Endothelial cell of umbilical vein (primary cell): ENCODE measurements around the gene OPCML. TPM values are rescaled to one million over a fixed set of nuclear protein-coding genes. Genes with fewer than 3 reads are reported as not detected.

ENCODE experiments used
- BruUV-seq: library from RNA; stranded (reverse); fragments of 400-500 nt; replicated peaks from 2 replicates; lab custom pipeline; 2021; lab: Mats Ljungman, UMichigan
- CTCF ChIA-PET: fragments of 300-600, 350-600 bp; sonication (Branson Sonifier 250); formaldehyde crosslinking; loops from one replicate; lab custom pipeline; 2021; ENCODE audit warnings: antibody characterized with exemption, inconsistent platforms; lab: Charles Lee
- POLR2A ChIA-PET: fragments of 300-600, 350-600 bp; sonication (Branson Sonifier 250); formaldehyde crosslinking; loops from one replicate; lab custom pipeline; 2021; ENCODE audit warnings: antibody characterized with exemption, inconsistent platforms; lab: Charles Lee
- DNase-seq: peaks from one replicate; pipeline ENCODE4 v3.0.0-alpha.2; 2011; ENCODE audit warnings: low read depth, low spot score
- FAIRE-seq: peaks from 2 replicates; lab custom pipeline; 2011; peaks lifted over from hg19 to GRCh38; lab: Jason Lieb, UNC
- H2AFZ ChIP-seq: 2 replicates; pipeline ENCODE4 v1.6.0; 2012; ENCODE audit warnings: low read depth, low read length, control low read depth, inconsistent platforms
- H3K27ac ChIP-seq: 2 replicates; pipeline ENCODE4 v1.5.1; 2011; ENCODE audit warnings: low read depth, mild to moderate bottlenecking, control low read depth, low read length, moderate library complexity; ENCODE audit not compliant: insufficient read depth
- H3K27me3 ChIP-seq, 2 experiments: 2 replicates each; pipeline versions ENCODE4 v1.6.0 to v1.6.1; 2011; ENCODE audit warnings: low read length in 2 of 2, mixed read lengths in 1 of 2; ENCODE audit not compliant: control insufficient read depth in 2 of 2, insufficient read depth in 2 of 2
- H3K36me3 ChIP-seq, 2 experiments: 2 replicates in 1 of 2; 3 replicates in 1 of 2; pipeline ENCODE4 v1.5.1; 2011; ENCODE audit warnings: low read length in 2 of 2, mild to moderate bottlenecking in 1 of 2, moderate library complexity in 1 of 2; ENCODE audit not compliant: control insufficient read depth in 2 of 2, insufficient read depth in 2 of 2; ENCODE audit errors: extremely low read depth in 1 of 2
- H3K4me1 ChIP-seq: 3 replicates; pipeline ENCODE4 v1.5.1; 2011; ENCODE audit warnings: mild to moderate bottlenecking, low read length; ENCODE audit not compliant: control insufficient read depth, insufficient read depth; ENCODE audit errors: extremely low read depth
- H3K4me2 ChIP-seq: 2 replicates; pipeline ENCODE4 v1.6.1; 2011; ENCODE audit warnings: low read length, control low read depth, mixed read lengths; ENCODE audit not compliant: insufficient read depth
- H3K4me3 ChIP-seq, 3 experiments: fragments of 200-600 bp in 1 of 3; sonication (generic), shearing (Covaris generic) in 1 of 3; replicated peaks in 1 of 3; 2 replicates each; pipeline ENCODE4 v1.5.1; 2011 to 2016; ENCODE audit warnings: control low read depth in 3 of 3, low read length in 3 of 3, mild to moderate bottlenecking in 2 of 3, inconsistent platforms in 1 of 3, low read depth in 1 of 3, moderate library complexity in 1 of 3; ENCODE audit not compliant: insufficient read depth in 1 of 3
- H3K79me2 ChIP-seq: 2 replicates; pipeline ENCODE4 v1.6.0; 2012; ENCODE audit warnings: low read length, inconsistent platforms; ENCODE audit not compliant: control insufficient read depth, insufficient read depth
- H3K9ac ChIP-seq: replicated peaks from 2 replicates; pipeline ENCODE3; 2011; ENCODE audit warnings: low read length, control low read depth; ENCODE audit not compliant: insufficient read depth; ENCODE audit errors: extremely low read depth
- H3K9me1 ChIP-seq: replicated peaks from 3 replicates; pipeline ENCODE4 v1.6.0; 2011; ENCODE audit warnings: mild to moderate bottlenecking, low read length; ENCODE audit not compliant: control insufficient read depth, insufficient read depth; ENCODE audit errors: extremely low read depth
- H3K9me3 ChIP-seq: replicated peaks from 2 replicates; pipeline ENCODE4 v1.5.1; 2012; ENCODE audit warnings: low read length, inconsistent platforms; ENCODE audit not compliant: control insufficient read depth, insufficient read depth
- H4K20me1 ChIP-seq: replicated peaks from 2 replicates; pipeline ENCODE3; 2011; ENCODE audit warnings: mild to moderate bottlenecking, low read length; ENCODE audit not compliant: control insufficient read depth, insufficient read depth; ENCODE audit errors: extremely low read depth
- EZH2 ChIP-seq: IDR thresholded peaks from 2 replicates; pipeline ENCODE4 v1.6.1; 2012; ENCODE audit warnings: borderline replicate concordance, low read depth, mild to moderate bottlenecking, moderate library complexity, low read length, inconsistent platforms; ENCODE audit not compliant: severe bottlenecking
- FOS ChIP-seq: IDR thresholded peaks from 2 replicates; pipeline ENCODE4 v1.6.1; 2011; ENCODE audit warnings: mild to moderate bottlenecking, low read length, moderate library complexity, borderline replicate concordance; ENCODE audit not compliant: insufficient read depth
- GATA2 ChIP-seq: IDR thresholded peaks from 2 replicates; pipeline ENCODE4 v1.7.0; 2011; ENCODE audit warnings: low read depth, mild to moderate bottlenecking, moderate library complexity, mixed read lengths, low read length; ENCODE audit not compliant: insufficient read length, insufficient read depth
- JUN ChIP-seq: IDR thresholded peaks from 2 replicates; pipeline ENCODE4 v1.6.1; 2011; ENCODE audit warnings: borderline replicate concordance, low read depth; ENCODE audit not compliant: insufficient read length, insufficient read depth
- MYC ChIP-seq: IDR thresholded peaks from one replicate; pipeline ENCODE4 v1.6.1; 2011; ENCODE audit warnings: mild to moderate bottlenecking, low read depth, low read length
- POLR2A ChIP-seq: IDR thresholded peaks from 2 replicates; pipeline ENCODE4 v1.6.1; 2012; ENCODE audit warnings: low read depth, mild to moderate bottlenecking, control low read depth, low read length
- POLR2AphosphoS5 ChIP-seq: IDR thresholded peaks from 2 replicates; pipeline ENCODE4 v1.6.1; 2012; ENCODE audit warnings: low read depth, mild to moderate bottlenecking, control low read depth, low read length, moderate library complexity; ENCODE audit not compliant: insufficient read depth
- dilution Hi-C: fragments of 300-500 bp; cut with MboI; formaldehyde crosslinking; loops from one replicate; pipeline ENCODE4 v1.15.0; 2019; ENCODE audit warnings: low sequenced_read_pairs; ENCODE audit not compliant: extremely low pct_ligation_motif_present
- intact Hi-C: fragments of 100-400 bp; cut with micrococcal nuclease; formaldehyde crosslinking; loops from one replicate; pipeline ENCODE4 v1.10.0; 2022
- polyA plus RNA-seq, 4 experiments: library from polyadenylated mRNA; depleted of rRNA in 3 of 4; stranded (reverse) in 3 of 4; unstranded in 1 of 4; fragments of >200 nt; gene quantifications; 2 replicates each; pipeline versions ENCODE4 v1.2.1 to v1.2.3, GENCODE V29; 2011 to 2012; ENCODE audit warnings: missing spikeins in 1 of 4
- total RNA-seq: library from RNA; stranded (reverse); gene quantifications from 2 replicates; pipeline ENCODE4 v1.2.3, GENCODE V29; 2021
- TF ChIP-seq, protein P1 (sequence below): IDR thresholded peaks from 2 replicates; pipeline ENCODE4 v1.6.1; 2011; ENCODE audit not compliant: insufficient read depth, insufficient read length
- TF ChIP-seq, protein P2 (sequence below), 2 donors: IDR thresholded peaks; 1 replicate in 1 of 2; 2 replicates in 1 of 2; pipeline ENCODE4 v1.5.1; 2011; ENCODE audit warnings: low read length in 2 of 2, mild to moderate bottlenecking in 2 of 2, moderate library complexity in 2 of 2, control low read depth in 1 of 2, inconsistent platforms in 1 of 2, low read depth in 1 of 2; ENCODE audit not compliant: insufficient read depth in 1 of 2; ENCODE audit errors: extremely low read depth in 1 of 2

OPCML gene
- total and polyA plus RNA-seq, 2 donors (not counting 3 experiments of a cell fraction or from before 2014, with no cell fraction given): not detected

GRCh38 chr11:132466983-132467382 is 1065.3 kb downstream of the OPCML start:
- Histone ChIP-seq H3K4me1 (no peaks in the 10 kb centered on the region), H3K36me3 (no peaks in the 10 kb centered on the region), H3K4me2 (no peak overlapping the region), H2AFZ (no peak overlapping the region), H3K4me3 (no peak overlapping the region), H3K27ac (no peak overlapping the region), H3K79me2 (no peaks in the 10 kb centered on the region), H4K20me1 (no peaks in the 10 kb centered on the region), H3K9me3 (peaks cover 7% of the 10 kb centered on the region), H3K9ac (no peak overlapping the region), H3K9me1 (no peaks in the 10 kb centered on the region), H3K27me3 (no peaks in the 10 kb centered on the region)
- BruUV-seq: no TSS peak
- ChIA-PET POLR2A (no interaction called here), CTCF (no interaction called here)
- intact Hi-C loops (no loop called here), dilution Hi-C loops (no loop called here)
- FAIRE-seq (no peak), DNase-seq (no peak)
- TF ChIP-seq, protein P1, sequence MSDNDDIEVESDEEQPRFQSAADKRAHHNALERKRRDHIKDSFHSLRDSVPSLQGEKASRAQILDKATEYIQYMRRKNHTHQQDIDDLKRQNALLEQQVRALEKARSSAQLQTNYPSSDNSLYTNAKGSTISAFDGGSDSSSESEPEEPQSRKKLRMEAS: no peak
- TF ChIP-seq GATA2: no peak
- no peak for TF ChIP-seq POLR2AphosphoS5
- no peak for TF ChIP-seq FOS
- no peak for TF ChIP-seq EZH2
- TF ChIP-seq JUN: no peak
- TF ChIP-seq, protein P2, sequence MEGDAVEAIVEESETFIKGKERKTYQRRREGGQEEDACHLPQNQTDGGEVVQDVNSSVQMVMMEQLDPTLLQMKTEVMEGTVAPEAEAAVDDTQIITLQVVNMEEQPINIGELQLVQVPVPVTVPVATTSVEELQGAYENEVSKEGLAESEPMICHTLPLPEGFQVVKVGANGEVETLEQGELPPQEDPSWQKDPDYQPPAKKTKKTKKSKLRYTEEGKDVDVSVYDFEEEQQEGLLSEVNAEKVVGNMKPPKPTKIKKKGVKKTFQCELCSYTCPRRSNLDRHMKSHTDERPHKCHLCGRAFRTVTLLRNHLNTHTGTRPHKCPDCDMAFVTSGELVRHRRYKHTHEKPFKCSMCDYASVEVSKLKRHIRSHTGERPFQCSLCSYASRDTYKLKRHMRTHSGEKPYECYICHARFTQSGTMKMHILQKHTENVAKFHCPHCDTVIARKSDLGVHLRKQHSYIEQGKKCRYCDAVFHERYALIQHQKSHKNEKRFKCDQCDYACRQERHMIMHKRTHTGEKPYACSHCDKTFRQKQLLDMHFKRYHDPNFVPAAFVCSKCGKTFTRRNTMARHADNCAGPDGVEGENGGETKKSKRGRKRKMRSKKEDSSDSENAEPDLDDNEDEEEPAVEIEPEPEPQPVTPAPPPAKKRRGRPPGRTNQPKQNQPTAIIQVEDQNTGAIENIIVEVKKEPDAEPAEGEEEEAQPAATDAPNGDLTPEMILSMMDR (IDR thresholded peaks at IDR 0.05; ENCODE audit: extremely low read depth in 1 of 2, insufficient read depth in 1 of 2, low read depth in 1 of 2, low read length in 2 of 2): no peak
- TF ChIP-seq POLR2A: no peak
- no peak for TF ChIP-seq MYC
